ENCODE measurements around the gene SPCS1.
"Not testable (repeated sequence)": the region's sequence is repeated elsewhere in the genome, so short reads cannot be mapped to it uniquely, and the experiment has no call there.

SPCS1 gene

DNA sequence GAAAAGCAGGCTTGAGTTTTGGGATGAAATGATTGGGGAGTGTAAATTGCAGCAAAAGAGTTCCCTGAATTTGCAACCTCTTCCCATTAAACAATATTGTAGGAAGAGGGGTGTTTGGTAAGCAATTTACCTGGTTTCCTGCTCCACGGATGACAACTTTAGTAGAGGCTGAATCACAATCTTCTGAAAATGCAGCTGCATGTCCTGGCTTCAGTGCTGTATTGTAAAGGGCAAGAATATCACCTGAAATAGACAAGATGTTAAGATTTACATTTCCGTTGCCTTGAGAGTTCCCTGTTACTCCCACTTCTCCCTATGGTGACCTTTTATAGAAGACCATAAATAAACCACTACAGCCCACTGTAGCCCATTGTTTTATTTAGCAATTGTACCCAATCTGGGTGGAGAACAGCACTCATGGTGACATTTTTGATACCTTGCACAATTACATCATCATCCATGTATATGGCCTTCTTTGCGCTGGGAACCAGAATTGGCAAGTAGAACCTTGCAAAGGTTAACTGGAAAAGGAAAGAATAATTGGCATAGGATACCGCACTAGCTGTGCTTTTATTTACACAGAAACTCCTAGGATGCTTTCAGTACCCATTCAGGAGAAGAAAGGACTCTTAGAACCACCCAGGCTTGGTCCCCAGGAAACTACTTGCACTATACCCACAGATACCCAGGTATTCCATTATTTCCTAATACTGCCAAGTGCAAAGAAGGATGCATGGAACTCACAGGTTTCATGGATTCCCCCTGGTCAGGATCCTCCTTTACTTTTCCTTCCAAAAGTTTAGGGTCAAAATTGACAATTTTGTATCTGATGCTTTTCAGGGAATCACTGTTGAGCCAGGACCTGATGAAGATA lies 9.9 kb upstream of the SPCS1 start:
- DNase-seq (ENCODE audit: low read depth): no peak

DNA sequence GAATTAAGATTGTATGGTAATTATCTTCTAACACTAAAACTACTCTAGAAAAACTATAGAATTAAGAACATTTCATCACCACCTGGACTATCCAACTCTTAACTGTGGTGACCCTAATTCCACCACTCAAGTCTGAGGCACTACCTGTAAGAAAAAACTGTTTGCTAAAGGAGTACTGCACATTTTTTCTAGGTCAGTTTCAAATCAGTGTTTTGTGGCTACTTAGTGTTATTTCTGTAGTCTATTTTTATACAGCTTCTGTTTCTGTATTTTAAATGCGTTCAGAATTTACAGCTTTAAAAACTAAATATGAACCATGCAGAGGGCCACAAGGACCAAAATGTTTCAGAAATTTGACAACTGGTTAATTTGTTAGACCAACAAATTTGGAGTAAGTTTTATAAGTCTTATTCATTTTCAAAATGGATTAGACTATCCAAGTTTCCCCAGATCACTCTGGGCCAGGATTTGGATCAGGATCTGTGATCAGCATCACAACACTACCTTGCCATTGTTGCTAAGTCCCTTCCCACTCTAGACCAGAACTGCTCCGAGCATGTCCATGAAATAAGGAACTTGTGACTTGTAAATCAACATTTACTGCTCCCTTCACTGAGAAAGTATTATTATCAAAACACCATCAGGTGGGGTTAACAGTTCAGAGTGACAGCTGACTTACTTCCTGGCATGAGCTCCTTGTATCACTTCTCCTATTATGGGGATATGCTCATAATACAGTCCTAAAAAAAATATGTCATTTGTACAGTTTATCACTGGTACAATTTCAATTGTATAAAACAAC lies 8.9 kb upstream of the SPCS1 start:
- no peak for DNase-seq (ENCODE audit: low read depth)

DNA sequence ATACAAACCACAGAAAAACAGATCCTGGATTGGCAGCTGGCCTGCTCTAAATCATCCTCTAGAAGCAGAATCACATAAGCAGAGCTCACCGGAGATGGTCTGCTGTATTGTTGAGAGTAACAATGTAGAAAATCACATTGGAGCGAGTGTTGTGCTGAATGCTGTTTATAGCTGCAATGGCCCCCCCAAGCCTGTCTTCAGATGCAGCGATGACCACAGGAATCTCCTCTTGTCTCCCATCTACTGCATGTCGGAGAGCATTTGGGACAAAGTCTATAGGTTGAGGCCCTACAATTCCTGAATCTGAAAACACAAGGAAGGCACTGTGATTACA lies 8.3 kb upstream of the SPCS1 start:
- DNase-seq (ENCODE audit: low read depth): no peak

DNA sequence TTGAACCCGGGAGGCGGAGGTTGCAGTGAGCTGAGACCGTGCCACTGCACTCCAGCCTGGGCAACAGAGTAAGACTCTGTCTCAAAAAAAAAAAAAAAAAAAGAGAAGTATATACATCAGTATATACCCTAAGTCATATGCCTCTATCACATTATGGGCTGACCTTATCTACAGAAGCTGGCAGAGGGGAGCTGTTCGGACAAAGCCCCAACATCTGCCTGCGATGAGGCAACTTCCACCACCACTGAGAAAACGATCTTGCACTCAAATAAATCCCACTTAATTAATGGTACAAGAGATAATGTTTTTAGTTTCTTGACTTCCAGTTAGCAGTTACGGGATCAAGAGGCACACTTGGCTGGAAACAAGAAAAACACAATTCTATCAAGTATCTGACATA lies 2.6 kb upstream of the SPCS1 start:
- no peak for DNase-seq (ENCODE audit: low read depth)

DNA sequence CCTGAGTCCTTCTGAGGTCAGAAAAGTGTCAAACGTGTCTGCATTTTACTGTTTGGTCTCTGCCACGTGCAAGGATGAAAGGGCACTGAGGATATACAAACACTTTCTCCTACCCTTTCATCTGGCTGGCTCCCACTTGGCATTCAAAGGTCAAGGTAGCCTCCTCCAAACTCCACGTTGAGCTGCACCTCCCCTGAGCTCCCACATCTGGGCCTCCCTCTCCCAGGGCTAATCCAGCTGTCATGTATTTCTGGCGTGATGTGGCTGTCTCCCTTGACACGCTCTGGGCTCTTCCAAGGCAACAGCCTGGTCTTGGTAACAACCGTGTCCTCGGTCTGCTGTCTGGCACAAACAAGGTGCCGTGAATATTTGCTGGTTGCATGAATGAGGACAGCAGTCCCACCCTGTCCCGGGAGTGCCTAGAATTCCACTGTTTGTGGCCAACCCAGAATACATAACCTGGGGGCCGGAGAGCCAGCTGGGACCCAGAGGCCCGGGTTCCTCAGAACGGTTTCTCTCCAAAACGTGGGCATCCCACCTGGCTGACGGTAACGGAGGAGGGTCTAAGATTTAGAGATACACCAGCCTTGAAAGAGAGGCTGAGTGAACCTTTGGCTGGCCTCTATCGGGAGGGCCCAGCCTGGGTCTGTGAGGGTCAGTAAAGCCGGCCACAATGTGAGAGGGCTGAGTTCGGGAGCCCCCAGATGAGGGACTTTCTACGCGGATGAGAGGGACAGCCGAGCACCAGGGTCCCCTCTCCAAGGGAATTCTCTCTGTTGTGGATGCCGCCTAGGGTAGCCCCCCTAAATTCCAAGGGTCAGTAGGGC lies 1.1 kb upstream of the SPCS1 start:
- no peak for DNase-seq (ENCODE audit: low read depth)

DNA sequence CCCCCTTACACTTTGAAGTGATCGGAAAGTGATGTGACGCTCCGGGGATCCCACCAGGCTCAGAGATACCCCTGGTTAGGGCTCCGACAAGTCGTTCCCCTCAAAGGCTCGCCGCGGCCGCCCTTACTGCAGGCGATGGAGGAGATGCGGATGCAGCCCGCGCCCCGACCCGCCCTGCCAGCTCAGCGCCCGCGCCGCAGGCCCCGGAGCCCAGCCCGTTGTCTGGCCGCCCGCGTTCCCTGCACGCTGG lies 543 bp upstream of the SPCS1 start:
- DNase-seq (ENCODE audit: low read depth): no peak

DNA sequence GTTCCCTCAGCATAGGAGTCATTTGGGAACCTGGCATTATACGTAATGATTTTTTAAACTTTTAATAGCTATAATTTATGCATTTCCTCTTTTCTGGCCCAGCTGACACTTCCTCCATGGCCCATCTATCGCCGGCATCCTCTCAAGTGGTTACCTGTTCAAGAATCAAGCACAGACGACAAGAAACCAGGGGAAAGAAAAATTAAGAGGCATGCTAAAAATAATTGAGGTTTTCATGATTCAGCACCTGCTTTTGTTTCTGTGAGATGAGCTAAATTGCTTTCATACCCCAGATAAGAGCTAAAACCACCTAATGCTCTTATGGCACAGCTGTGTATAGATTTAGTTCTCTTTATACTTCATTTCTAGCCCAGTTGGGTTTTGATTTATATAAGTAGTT lies 1.7 kb downstream of the SPCS1 start:
- no peak for DNase-seq (ENCODE audit: low read depth)

DNA sequence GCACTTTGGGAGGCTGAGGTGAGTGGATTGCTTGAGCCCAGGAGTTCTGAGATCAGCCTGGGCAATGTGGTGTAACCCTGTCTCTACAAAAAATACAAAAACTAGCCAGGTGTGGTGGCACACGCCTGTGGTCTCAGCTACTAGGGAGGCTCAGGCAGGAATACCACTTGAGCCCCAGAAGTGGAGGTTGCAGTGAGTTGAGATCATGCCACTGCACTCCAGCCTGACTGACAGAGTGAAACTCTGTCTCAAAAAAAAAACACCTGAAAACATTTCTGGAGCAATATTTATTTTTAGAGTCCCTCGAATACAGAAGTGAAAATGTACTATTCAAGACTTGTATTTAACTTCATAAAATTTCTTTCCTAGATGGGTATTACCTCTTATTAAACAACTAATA lies 4.6 kb downstream of the SPCS1 start:
- no peak for DNase-seq (ENCODE audit: low read depth)

DNA sequence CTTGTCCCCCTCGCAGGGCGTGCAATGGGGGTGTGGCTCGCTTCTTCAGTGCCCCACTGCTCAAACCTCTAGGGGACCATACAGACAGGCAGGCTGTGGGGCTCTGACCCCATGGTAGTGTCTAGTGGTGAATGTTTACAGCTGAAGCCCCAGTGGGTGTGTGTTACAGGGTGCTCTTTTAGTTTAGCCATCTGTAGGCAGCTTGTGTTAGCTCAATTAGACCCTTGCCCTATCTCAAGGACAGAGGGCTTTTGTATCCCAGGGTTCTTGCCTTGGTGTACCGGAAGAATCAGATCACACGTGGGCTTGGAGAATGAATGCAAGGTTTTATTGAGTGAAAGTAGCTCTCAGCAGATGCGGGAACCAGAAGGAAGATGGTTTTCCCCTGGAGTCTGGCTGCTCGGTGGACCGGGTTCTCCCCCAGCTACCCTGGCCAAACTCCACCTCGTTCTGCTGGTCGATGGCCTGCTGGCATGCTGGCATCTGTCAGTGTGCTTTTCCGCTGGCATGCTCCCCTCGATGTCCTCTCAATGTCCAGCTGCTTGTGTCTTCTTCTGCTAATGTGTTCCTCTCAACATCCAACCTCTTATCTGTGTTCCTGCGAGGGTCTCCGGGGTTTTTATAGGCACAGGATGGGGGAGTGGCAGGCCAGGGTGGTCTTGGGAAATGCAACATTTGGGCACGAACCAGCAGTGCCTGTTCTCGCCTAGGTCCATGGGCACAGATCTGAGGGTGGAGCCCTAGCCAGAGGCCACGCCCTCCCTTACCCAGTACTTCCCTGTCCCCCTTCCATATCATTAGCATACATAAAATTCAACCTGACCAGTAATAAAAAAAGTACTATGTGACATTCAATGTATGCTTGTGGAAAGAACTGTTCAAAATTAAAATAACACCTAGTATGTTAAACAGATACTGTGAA lies 6.6 kb downstream of the SPCS1 start:
- no peak for DNase-seq (ENCODE audit: low read depth)

DNA sequence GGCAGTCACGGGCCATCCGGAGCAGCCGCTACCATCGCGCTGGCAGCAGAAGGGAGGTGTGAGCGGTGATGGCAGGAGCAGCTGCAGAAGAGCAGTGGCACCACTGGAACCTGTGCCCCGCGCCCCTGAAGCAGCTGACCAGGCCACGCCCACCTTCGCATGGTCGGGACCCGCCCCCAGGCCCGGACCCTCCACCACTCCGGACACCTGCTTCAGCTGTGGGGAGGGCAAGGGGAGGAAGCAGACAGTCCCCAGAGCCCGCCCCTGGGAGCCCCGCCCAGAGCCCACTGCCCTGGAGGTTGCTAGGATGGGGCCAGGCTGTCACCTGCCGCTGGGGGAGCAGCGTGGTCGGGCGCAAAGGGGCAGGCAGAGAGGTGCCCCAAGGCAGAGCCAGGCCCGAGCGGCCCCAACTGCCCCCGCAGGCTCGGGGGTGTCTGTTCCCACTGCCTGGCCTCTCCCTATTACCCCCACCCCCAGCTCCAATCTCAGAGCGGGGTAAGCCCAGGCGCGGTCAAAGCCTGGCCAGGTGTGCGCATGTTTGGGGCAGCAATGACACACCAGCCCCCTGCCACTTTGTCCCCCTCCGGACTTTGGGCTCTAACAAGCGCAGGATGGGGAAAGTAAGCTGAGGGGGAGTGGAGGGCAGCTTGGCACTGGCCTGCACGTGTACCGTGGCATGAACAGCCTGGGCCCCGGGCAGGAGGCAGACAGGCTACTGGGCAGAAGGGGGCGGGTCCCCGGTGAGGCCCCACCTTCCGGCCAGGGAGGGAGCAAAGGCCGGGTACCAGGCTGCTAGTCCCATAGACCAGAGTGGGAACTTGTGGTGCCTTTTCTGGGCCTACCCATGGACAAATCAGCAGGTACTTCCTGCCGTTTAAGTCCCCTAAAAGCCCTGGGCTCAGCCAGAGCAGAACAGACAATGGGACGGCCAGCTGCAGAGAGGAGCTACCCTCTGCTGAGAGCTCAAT lies 8.7 kb downstream of the SPCS1 start:
- no peak for DNase-seq (ENCODE audit: low read depth)

DNA sequence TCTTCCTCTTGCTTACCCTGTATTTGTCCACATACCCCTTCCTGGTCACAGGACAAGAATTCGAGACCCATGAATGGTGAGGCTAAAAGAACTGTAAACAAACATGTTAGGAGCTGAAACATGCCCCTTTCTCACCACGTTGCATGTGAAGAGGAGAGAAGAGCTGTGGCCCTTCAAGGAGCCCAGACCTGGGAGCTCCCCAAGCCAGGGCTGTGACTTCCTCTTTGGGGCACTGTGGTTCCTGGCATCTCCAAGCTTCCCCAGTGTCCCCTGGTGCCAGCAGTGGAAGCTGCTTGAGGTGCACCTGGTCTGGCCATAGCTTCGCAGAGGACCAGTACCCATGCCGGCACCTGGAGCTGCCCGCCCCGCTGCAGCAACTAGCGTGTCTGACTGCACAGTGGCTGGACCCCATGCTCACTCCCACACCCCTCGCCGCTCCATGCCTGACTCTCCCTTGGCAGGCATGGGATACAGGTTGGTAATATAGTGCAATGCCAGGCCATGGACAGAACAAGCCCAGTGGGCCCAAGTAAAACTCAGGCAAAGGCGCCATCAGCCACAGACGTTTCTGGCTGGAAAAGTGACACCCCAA lies 9.9 kb downstream of the SPCS1 start:
- no peak for DNase-seq (ENCODE audit: low read depth)

DNA sequence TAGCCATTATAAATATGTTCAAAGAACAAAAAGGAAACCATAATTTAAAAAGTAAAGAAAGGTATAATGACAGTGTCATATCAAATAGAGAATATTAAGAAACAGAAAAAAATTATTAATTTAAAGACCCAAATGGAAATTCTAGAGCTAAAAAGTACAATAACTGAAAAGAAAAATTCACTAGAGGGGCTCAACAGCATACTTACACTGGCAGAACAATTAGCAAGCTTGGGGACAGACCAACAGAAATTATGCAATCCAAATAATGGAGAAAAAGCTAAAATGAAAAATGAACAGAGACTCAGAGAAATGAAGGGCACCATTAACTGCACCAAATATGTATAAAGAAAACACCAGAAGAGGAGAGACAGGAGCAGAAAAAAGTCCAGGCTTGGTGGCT lies 13.7 kb downstream of the SPCS1 start:
- no peak for DNase-seq (ENCODE audit: low read depth)

DNA sequence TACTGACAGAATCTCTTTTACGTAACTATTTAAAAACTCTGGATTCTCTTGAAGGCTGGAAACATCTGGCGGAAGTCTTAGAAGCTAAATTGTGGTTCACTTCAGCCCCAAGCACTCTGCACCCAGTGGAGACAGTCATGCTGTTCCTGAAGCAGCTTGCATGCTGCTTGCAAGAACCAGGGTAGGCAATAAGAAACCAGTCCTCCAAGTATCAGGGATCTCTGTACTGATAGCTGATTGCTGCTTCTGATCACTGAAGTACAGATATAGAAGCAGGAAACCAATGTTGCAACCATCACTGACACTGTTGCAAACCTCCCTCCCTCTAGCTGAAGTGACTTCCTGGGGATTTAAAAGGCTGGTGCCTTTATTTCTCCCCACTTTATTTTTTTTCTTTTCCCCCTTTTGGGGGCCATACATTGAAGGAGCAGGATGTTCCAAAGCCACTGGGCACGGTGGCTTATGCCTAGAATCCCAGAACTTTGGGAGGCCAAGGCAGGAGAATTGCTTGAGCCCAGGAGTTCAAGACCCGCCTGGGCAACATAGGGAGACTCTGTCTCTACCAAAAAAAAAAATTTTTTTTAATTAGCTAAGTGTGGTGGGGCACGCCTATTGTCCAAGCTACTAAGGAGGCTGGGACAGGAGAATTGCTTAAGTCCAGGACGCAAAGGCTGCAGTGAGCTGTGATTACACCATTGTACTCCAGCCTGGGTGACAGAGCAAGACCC lies 15.3 kb downstream of the SPCS1 start:
- DNase-seq (ENCODE audit: low read depth): no peak

DNA sequence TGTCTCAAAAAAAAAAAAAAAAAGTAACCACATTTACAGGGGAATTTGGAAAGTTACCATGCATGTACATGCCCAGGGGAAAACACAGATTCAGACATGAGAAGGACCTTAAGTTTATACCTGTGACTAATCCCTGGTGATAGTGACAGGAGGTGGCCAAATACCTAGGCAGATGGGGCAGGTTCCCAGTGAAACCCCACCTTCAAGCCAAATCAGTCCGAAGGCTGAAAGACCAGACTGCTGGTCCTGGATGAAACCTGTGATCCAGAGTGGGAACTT lies 15.8 kb downstream of the SPCS1 start:
- DNase-seq (ENCODE audit: low read depth): no peak

DNA sequence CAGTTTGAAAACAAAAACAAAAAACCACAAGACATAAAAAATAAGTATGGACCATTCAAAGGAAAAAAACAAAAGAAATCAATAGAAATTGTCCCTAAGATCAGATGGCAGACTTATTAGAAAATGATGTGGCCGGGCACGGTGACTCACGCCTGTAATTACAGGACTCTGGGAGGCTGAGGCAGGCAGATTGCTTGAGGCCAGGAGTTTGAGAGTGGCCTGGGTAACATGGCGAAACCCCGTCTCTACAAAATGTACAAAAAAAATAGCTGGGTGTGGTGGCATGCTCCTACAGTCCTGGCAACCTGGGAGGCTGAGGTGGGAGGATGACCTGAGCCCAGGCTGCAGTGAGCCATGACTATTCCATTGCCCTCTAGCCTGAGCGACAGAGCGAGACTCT lies 16.6 kb downstream of the SPCS1 start:
- DNase-seq (ENCODE audit: low read depth): no peak

DNA sequence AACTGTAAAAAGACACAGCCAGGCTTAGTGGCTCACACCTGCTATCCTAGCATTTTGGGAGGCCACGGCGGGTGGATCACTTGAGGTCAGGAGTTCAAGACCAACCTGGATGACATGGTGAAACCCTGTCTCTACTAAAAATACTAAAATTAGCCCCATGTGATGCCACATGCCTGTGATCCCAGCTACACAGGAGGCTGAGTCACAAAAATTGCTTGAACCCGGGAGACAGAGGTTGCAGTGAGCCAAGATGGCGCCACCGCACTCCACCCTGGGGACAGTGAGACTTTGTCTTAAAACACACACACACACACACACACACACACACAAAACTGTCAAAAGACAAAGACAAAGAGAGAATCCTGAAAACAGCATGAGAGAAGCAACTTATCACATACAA lies 18.0 kb downstream of the SPCS1 start:
- DNase-seq (ENCODE audit: low read depth): no peak

DNA sequence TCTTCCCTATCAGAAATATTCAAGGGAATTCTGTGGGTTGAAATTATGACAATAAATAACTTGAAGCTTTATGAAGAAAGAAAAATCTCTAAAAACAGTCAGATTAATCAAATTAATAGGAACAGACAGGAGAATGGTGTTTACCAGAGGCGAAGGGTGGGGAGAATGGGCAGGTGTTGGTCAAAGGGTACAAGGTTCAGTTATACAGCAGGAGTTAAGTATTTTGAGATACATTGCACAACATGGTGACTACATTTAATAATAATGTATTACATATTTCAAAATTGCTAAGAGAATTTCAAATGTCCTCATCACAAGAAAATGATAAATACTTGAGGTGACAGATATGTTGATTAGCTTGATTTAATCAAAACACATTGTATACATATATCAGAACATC lies 18.6 kb downstream of the SPCS1 start:
- DNase-seq (ENCODE audit: low read depth): no peak

DNA sequence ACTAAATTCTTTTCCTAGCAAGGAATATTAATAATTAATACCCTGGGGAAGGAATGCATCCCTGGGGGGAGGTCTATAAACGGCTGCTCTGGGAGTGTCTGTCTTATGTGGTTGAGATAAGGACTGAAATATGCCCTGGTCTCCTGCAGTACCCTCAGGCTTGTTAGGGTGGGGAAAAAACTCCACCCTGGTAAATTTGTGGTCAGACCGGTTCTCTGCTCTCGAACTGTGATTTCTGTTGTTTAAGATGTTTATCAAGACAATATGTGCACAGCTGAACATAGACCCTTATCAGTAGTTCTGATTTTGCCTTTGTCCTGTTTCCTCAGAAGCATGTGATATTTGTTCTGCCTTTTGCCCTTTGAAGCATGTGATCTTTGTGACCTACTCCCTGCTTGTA lies 22.8 kb downstream of the SPCS1 start:
- DNase-seq (ENCODE audit: low read depth): not testable (repeated sequence)

DNA sequence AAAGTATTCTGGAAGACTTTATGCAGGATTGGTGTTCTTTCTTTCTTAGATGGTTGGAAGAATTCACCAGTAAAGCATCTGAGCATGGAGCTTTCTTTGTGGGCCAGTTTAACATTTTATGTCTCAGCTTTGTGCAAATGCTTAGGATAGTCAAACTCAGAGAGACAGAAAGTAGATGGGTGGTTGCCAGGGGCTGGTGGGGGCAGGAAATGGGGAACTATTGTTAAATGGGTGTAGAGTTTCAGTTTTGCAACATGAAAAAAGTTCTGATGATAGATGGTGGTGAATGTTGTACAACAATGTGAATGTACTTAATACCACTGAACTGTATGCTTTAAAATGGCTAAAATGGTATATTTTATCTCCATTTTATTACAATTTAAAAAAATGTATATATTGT lies 24.8 kb downstream of the SPCS1 start:
- DNase-seq (ENCODE audit: low read depth): no peak

DNA sequence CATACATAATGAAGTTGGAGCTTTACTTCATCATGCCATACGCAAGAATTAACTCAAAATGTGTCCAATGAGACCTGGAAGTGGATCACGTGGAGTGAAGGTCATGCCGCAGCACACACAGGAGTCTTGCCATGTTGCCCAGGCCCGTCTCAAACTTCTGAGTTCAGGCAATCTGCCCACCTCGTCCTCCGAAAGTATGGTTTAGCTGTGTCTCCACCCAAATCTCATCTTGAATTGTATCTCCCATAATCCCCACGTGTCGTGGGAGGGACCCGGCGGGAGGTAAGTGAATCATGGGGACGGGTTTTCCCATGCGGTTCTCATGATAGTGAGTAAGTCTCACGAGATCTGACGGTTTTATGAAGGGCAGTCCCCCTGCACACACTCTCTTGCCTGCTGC lies 25.7 kb downstream of the SPCS1 start:
- no peak for DNase-seq (ENCODE audit: low read depth)
